T-helper 1 cell (primary cell): ENCODE results near the gene LENG9.
"Not testable (repeated sequence)": the region's sequence is repeated elsewhere in the genome, so short reads cannot be mapped to it uniquely, and the experiment has no call there.

ENCODE experiments used
- DNase-seq, 5 donors: peaks; one replicate each; pipeline ENCODE4 v3.0.0-alpha.2; 2012 to 2020
- total RNA-seq, 4 donors: gene quantifications; one replicate each; lab custom pipeline; 2026; lab: John Stamatoyannopoulos, UW

Gene LENG9
- total RNA-seq: 5.6 to 11.4 (median 8.8) reads per million in 4 donors

DNA sequence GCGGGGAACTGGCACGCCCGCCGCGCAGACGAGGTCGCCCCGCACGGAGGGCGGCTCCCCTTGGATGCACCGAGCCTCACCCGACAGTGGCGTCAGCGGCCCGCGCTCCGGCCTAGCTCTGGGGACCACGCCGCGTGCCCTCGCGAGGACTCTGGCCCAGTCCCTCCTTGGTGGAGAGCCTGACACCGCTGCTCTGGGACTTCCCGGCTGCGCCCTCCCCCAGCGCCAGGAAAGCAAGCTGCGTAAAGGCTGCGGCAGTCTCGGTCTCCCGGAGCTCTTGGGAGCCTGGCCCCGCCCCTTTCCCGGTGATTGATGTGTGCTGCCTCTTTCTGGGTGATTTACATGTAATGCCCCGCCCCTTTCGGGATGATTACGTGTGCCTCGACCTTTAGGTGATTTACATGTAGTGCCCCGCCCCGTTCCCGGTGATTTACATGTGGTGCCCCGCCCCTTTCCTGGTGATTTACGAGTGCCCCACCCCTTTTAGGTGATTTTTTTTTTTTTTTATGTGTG, at the start of gene LENG9:
LENG9 (minus strand) TSS at position 248 of the 513 bp plus-strand sequence. CDS start 252 bp downstream, outside the sequence.
- peak in 4 of 5 donors; percentile 89 to 95 (median 92) for DNase-seq

DNA sequence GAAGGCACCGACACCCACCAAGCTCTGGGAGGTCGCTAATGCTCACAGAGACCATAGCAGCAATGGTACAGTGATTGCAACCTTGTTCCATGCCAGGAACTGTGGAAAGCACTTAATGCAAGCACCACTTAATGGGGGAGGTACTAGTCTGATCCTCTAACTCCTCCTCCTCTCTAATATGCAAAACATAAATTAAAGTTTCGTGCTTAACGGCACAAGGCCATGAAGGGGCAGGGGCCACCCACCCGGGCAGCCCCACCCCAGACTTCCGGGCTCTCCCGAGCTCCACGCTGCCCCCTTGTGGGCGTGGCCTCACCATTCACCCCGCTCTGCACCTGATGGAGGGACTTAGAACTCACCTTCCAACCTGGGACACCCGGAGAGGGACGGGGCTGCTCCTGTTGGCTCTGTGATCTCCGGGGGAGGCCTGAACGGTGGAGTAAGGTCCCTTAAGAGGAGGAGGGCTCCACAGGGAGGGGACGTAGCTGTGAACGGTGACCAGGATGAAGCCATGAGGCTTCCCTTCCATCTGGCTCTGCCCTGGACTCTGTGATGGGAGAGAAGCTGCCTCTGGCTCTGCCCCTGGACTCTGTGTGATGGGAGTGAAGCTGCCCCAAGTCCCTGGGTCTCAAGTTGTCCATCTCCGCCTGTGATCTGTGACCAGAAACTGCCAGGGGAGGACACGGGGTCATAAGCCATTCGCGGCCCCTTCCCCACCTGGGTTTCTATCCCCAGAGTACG, 45.8 kb upstream of the LENG9 start:
- not testable (repeated sequence) for DNase-seq

DNA sequence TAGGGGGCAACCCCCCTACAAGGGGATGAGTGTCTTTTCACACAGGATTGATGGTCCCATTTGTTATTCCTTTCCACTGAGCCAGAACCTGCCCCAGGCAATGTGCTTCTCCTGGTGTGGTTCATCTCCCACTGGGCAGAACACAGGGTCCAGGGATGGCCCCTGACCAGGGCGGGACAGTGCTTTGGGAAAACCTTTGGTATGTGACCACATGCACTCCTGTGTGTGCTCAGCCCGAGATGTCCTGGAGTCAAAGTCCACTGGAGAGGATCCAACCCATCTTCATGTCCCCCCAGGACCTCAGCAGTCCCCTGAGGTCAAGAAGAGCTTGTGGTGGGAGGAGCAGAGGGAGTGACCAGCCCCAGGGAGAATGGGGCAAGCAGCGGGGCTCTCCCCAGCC, 44.9 kb upstream of the LENG9 start:
- not testable (repeated sequence) for DNase-seq

DNA sequence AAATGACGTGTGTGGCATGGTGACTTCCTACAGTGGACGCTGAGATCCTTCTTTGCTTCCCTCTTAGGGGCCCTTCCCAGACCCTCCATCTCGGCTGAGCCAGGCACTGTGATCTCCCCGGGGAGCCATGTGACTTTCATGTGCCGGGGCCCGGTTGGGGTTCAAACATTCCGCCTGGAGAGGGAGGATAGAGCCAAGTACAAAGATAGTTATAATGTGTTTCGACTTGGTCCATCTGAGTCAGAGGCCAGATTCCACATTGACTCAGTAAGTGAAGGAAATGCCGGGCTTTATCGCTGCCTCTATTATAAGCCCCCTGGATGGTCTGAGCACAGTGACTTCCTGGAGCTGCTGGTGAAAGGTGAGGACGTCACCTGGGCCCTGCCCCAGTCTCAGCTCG, 44.2 kb upstream of the LENG9 start:
- DNase-seq: no peak

DNA sequence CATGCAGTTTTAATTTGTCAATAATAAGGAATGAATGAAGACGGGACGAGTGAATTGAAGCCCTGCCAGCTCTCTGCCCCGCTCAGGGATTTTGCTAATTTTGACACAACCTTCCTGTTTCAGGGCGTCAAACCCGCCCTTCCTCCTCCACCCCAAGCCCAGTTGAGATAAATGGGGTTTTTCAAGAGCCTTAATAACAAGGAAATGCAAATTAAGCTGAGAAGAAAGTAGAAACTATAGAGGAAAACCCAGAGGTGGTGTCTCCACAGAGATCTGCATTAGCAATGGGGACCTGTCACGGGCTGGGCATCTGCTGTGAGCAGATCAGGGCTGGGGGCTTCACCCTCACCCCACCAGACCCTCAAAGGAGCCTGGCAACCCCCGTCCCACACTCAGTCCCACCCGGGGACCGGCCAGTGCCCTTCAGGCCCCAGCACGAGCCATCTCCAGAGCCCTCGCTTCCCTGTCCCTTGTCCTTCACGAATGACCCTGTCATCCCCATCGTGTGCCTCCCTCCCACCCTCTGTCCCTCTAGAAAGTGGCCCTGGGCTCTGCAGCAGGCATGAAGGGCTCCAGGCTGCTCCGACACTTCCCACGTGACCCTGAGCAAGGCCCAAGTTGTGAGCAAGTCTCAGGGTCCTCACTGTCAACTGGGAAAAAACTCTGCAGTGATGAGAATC, 43.6 kb upstream of the LENG9 start:
- not testable (repeated sequence) for DNase-seq

DNA sequence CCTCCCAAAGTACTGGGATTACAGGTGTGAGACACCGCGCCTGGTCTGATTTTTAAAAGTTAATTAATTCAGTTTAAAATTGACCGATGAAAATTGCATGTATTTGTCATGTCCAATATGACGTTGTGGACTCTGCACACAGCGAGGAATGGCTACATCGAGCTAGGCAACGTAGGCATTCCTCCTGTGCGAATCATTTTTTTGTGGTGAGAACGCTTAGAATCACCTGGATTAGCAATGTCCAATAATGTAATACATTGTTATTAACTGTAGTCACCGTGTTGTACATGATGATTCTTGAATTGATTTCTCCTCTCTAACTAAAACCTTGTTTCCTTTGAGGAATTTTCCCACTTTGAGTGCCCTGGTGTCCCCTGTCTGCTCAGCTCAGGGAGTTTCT, 42.5 kb upstream of the LENG9 start:
- no peak for DNase-seq

DNA sequence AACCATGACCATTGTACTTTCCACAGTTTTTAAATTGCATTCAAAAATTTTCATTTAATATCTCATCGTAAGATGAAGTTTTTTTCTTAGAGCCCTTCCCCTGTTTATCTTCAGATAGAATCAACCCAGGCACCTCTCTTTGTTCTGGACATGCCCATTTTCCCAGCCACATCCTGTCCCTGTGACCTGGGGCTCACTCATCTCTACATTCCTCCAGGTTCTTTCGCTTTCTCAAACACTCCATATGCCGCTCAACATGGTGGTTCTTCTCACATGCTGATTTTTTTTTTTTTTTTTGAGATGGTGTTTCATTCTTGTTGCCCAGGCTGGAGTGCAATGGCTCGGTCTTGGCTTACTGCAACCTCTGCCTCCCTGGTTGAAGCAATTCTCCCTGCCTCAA, 42.0 kb upstream of the LENG9 start:
- DNase-seq: not testable (repeated sequence)

DNA sequence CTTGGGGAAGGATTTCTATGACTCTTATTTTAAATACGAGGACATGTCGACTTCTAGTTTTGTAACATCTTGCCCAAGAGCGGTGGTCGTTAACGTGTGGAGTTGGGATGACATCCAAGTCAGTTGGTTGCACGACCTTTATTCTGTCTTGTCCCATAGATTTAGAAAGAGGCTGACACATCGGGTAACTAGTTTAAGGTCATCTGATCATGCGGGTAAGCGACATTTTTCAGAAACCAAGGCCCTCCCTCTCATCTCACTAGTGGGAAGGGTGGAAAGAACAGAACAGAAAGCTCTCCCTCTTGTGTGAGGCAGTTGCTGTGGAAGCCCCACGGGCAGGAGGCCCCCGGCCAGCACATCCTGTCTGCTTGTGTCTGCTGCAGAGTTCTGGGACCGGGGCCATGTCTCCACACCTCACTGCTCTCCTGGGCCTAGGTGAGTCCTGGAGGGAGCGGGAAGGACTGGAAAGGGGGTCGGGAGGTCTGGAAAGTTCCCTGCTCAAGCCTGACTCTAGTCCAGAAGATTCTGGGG, 39.0 kb upstream of the LENG9 start, which contains the start of gene LAIR2:
LAIR2 (plus strand) TSS at position 314 of the 531 bp plus-strand sequence; CDS start at position 402, 88 bp downstream.
- peak in 1 of 5 donors; percentile 30 for DNase-seq

DNA sequence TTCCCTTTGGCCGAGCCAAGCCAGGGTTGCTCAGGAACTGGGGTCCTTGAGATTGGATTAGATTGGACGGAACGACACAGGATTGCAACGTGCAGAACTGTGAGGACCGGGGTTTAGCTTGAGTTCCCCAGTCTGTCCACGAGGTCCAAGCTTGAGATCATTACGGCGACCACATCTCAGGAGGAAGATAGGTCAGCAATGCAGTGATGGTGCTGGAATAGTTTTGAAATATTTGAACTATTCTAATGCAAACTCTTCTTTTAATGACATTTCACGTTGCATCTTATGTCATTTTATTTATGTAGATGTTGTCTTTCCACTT, 34.8 kb upstream of the LENG9 start:
- not testable (repeated sequence) for DNase-seq

DNA sequence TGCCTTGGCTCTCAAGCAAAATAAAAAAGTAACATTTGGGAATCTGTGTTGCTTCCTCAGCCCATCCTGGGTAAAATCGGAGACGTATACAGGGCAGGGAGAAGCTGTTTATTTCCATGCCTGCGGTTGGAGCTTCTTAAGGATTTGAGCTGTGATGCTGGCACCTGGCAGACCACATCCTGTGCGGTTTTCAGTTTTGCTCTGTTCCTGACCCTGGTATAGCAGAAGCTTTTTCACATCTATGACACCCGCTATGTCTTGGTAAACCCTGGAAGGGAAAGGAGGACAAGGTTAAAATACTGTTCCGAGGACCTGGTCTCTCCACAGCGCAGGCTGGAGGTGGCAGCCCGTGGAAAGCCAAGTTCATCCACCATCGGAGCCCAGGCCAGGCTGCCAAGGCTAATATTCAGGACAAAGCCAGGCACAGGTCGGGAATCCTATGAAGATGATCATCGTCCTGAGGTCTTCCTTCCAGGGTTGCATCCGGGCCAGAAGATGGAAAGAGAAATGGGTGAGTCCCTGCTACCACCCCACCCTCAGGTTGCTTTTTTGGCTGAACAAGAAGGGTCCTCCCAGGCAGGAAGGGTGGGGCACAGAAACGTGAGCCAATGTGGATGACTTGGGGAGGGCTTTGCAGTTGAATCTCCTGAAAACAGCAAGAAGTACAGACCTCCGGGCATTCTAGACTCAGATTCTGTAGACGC, 34.3 kb upstream of the LENG9 start:
- peak in 1 of 5 donors; percentile 33 for DNase-seq

DNA sequence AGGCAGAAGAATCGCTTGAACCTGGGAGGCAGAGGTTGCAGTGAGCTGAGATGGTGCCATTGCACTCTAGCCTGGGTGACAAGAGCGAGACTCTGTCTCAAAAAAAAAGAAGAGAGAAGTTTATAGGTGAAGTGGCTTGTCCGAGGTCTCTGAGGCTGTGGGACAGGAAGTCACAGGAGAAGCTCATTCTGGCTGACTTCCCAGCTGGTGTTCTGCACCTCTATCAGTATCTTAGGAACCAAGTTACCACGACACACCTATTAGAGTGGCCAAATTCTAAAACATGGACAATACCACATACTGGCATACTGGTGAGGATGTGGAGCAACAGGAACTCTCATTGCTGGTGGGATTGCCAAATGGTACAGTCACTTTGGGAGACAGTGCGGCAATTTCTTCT, 31.7 kb upstream of the LENG9 start:
- DNase-seq: not testable (repeated sequence)

DNA sequence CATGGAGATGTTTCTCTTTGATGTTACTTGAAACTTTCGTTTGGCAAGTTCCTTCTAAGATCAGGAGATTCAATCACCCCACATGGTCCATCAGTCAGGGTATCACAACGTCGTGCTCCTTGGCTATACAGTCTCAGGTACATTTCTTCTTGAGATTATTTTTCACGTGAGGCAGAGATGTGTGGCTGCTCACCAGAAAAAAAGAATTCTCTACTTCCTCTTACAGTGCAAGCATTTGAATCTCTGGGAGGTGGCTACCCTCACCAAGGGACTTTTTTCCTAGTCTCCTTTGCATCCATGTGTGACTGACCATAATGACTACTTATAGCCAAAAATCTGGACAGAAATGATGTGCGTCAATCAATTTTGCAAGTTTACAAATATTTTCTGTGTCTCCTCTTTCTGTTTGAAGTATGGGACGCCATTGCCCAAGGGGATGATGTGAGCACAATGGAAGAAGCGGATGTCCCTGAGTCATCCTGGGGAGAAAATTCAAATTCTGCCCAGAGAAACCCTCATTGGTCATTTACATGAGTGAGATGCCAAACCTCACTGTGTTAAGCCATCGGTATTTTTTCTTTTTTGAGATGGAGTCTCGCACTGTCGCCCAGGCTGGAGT, 30.5 kb upstream of the LENG9 start:
- no peak for DNase-seq

DNA sequence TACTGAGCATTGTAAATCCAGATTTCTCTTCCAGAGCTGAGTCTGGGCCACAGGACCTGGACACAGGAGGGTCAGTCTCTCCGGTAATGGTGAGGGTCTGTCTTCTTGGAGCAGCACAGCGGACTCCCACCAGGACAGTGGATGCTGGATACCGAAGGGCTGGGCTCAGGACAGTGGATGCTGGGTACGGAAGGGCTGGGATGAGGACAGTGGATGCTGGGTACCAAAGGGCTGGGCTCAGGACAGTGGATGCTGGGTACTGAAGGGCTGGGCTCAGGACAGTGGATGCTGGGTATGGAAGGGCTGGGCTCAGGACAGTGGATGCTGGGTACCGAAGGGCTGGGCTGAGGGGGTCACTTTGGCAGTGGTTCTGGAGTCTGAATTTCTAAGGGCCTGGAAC, 29.5 kb upstream of the LENG9 start:
- DNase-seq: not testable (repeated sequence)

DNA sequence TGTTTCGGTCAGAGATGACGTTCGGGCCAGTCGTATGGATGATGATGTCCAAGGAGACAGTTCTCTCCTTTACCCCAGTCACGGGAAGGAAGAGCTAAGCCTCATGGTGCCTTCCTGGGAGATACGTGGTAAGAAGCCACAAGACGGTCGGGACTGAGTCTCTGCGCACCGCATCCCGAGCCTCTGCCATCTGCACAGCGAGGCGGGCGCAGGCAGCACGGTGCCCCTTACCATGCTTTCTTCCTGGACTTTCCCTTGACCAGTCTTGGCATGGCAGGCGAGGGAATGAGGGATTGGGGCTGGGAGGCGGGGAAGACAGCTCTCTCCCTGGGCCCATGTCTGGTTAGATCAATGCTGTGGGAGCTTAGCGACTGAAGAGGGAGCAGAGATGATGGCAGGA, 29.0 kb upstream of the LENG9 start:
- DNase-seq: no peak

DNA sequence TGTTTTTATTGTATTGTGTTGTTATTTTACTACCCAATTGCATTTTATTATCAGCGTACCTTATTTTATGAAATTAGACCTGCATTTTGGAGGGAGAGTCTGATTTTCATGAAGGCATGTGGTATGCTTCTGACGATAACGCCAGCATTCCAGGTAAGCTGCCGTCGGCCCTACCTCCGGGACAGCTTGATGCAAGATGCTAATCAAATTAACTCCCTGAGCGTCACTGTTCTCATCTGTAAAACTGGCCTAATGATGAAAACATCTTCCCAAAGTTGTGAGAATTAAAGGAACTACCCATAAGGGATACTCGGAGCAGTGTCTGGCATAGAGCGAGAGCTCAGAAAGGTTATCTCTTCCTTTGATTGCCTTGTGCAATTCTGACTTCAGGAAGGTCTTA, 26.2 kb upstream of the LENG9 start:
- DNase-seq: no peak

DNA sequence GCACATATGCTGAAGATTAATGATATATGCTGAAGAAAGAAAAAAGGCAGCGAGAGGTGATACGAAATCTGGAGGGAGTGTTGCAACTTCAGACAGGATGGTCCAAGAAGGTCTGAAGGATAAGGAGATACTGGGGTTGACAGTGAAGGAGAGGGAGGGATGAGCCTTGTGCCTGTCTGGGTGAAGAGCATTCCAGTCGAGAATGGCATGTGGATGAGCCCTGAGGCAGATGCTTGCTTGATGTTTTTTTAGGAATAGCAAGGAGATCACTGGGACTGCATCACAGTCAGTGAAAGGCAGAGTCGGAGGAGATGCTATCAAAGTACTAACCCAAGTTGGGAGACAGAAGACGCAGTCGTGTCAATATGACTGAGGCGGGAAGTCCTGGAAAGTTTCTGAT, 25.8 kb upstream of the LENG9 start:
- DNase-seq: no peak

DNA sequence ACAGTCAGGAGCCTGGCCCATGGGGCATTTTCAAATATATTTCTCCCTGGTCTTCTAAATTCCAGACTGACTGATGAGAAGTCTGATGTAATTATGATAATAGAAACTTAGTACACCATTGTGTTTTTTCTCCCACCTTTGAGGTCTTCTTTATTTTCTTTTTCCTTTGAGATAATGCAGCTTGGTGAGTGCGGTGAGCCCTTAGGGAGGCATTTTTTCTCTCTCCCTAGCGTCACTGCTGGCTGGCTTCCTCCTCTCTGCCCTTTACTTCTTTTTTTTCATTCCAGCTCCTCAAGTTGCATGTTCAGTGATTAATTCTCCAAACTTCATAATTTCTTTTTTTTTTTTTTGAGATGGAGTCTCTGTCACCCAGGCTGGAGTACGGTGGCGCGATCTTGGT, 22.3 kb upstream of the LENG9 start:
- no peak for DNase-seq

DNA sequence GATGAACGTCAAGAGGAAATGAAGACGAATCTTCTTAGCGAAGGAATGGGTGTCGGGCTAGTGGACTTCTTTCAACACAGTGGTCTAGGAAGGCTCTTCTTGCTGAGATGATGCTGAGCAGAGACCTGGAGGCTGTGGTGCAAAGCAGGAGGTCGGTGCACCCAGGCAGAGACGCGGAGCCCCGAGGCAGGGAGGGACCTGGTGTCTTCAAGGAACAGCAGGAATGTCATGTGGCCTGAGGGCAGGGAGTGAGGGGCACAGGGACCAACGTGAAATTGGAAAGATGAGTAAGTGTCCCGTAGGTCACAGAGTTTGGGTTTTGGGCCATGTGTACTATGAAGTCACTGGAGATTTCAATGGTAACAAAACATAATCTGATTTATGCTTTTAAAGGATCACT, 20.9 kb upstream of the LENG9 start:
- no peak for DNase-seq

DNA sequence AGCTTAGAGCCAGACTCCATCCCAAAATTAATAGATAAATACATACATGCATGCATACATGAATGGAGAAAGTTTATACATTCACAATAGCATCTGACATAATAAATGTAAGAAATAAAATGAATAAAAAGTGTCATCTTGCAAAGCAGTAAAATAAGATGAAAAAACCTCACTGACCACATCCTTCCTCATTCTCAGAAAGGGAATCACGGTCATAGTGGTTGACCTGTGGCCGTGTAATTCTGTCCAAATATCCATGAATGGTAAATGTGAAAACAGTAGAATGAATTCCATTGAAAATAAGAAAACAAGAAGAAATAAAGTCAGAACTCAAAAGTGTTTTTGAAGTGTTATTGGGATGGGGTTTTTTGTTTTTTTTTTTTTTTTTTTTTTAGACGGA, 19.3 kb upstream of the LENG9 start:
- no peak for DNase-seq

DNA sequence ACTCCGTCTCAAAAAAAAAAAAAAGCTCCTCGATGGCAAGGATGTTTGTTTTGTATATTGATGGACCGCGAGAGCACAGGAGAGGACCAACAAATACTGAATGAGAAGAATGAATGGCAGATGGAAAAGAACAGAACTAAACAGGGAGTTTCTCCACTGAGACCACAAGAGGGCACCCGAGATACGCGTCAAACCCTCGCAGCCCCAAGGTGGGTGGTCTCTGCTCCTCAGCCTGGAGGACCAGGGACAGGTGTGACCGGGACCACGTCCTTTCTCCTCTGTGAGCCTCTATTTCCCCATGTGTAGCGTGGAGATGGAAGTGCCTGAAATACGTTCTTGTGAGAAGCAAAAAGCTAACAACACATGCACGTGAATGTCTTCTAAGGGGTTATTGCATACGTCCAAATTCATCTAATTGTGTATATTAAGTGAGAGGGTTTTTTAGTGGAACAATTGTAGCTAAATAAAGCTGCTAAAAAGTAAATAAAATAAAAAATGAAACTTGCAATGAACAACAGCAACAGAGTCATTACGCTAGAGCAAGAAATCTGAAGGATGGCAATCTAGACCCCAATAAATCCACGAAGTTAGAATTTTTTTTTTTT, 17.9 kb upstream of the LENG9 start:
- DNase-seq: peak in 1 of 5 donors; percentile 37

DNA sequence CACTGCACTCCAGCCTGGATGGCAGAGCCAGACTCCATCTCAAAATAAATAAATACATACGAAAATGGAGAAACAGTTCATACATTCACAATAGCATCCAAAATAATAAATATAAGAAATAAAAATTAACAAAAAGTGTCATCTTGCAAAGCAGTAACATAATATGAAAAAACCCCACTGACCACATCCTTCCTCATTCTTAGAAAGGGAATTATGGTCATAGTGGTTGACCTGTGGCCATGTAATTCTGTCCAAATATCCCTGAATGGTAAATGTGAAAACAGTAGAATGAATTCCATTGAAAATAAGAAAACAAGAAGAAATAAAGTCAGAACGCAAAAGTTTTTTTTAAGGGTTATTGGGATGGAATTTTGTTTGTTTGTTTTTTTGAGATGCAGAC, 16.5 kb upstream of the LENG9 start:
- no peak for DNase-seq

DNA sequence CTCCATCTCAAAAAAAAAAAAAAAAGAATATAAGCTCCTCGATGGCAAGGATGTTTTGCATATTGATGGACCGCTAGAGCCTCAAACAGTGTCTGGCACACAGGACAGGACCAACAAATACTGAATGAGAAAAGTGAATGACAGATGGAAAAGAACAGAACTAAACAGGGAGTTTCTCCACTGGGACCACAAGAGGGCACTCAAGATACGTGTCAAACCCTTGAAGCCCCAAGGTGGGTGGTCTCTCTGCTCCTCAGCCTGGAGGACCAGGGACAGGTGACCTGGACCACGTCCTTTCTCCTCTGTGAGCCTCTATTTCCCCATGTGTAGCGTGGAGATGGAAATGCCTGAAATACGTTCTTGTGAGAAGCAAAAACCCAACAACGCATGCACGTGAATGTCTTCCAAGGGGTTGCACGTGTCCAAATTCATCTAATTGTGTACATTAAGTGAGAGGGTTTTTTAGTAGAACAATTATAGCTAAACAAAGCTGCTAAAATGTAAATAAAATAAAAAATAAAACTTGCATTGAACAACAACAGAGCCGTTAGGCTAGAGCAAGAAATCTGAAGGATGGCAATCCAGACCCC, 15.2 kb upstream of the LENG9 start:
- peak in 1 of 5 donors; percentile 38 for DNase-seq
